ENCODE results near the gene CCL19.

DNA sequence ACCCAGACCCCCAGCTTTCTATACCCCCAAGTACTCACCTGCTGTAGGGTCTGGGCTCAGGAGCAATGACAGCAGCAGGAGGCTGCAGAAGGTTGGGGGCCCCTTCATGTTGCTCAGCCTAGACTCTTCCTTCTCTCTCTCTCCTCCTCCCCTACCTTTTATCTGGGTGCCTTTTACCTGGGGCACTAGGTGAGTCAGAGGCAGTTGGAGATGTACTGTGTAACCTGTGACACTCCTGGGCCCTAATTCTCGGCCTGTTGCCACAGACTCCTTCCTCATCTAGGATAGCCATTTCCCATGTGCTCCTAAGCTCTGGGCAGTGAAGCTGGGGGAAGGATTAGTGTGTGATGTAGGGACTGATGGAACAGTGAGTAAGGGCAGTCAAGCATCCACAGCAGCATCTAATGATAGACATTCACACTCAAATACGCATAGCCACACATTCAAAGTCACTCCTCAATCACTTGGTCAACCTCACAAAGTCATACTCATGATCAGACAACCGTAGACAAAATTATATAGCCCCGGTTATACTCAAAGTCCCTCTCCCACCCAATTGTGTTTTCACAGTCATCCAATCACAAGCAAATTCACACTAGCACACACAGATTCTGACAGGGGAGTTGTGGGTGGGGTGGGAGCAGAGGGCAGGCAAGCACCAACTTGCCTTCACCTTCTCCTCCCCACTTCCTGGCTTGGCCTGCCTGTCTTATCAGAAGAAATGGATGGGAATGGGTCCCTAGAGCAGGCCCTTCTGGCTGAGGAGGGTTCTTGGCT, 28.4 kb downstream of the CCL19 start, which contains the start of gene CCL27:
- TF ChIP-seq, protein P1, sequence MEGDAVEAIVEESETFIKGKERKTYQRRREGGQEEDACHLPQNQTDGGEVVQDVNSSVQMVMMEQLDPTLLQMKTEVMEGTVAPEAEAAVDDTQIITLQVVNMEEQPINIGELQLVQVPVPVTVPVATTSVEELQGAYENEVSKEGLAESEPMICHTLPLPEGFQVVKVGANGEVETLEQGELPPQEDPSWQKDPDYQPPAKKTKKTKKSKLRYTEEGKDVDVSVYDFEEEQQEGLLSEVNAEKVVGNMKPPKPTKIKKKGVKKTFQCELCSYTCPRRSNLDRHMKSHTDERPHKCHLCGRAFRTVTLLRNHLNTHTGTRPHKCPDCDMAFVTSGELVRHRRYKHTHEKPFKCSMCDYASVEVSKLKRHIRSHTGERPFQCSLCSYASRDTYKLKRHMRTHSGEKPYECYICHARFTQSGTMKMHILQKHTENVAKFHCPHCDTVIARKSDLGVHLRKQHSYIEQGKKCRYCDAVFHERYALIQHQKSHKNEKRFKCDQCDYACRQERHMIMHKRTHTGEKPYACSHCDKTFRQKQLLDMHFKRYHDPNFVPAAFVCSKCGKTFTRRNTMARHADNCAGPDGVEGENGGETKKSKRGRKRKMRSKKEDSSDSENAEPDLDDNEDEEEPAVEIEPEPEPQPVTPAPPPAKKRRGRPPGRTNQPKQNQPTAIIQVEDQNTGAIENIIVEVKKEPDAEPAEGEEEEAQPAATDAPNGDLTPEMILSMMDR (IDR thresholded peaks at IDR 0.05) = no peak
- no peak for TF ChIP-seq TCF7L2 (IDR thresholded peaks at IDR 0.05; ENCODE audit: low read depth, low read length)

All from Panc1 (cell line).